GM12801 (cell line): Measurements from ENCODE around the gene FH.

ENCODE experiments used
- CTCF ChIP-seq: IDR thresholded peaks from one replicate; pipeline ENCODE4 v1.5.1; 2011; ENCODE audit warnings: control low read depth; ENCODE audit not compliant: insufficient read length; ENCODE audit errors: extremely low read depth

FH gene

GRCh38 chr1:241519308-241520079, at the start of gene FH:
FH (minus strand) TSS chr1:241519755; CDS start chr1:241519722, 33 bp downstream.
- no peak for TF ChIP-seq CTCF

- no peak for TF ChIP-seq CTCF
Observed at GRCh38 chr1:241560849-241561187, 41.3 kb upstream of the FH start.

GRCh38 chr1:241560146-241560848, 40.7 kb upstream of the FH start:
- TF ChIP-seq CTCF: no peak

GRCh38 chr1:241557551-241558193, 38.1 kb upstream of the FH start:
- no peak for TF ChIP-seq CTCF

GRCh38 chr1:241557031-241557430, 37.5 kb upstream of the FH start:
- no peak for TF ChIP-seq CTCF

GRCh38 chr1:241555526-241555925, 36.0 kb upstream of the FH start:
- no peak for TF ChIP-seq CTCF

- TF ChIP-seq CTCF: no peak
Observed at GRCh38 chr1:241553886-241554592, 34.5 kb upstream of the FH start.
